Adrenal gland (tissue), 5 donors: ENCODE measurements around the gene SPATA2L.

ENCODE experiments used
- POLR2A ChIP-seq, 2 donors: fragments of 450-650 bp; IDR thresholded peaks; one replicate each; pipeline ENCODE4 v1.6.1; 2017; ENCODE audit warnings: antibody characterized with exemption in 2 of 2, mild to moderate bottlenecking in 2 of 2, moderate library complexity in 1 of 2
- TF ChIP-seq, protein P1 (sequence below), 6 experiments: fragments of 450-650 bp in 4 of 6; fragments of 200-600 bp in 2 of 6; sonication (generic) in 1 of 6; IDR thresholded peaks; 1 replicate in 5 of 6; 2 replicates in 1 of 6; pipeline versions ENCODE4 v1.5.1 to v1.8.0; 2016 to 2021; ENCODE audit warnings: antibody characterized with exemption in 6 of 6, mild to moderate bottlenecking in 2 of 6, moderate library complexity in 1 of 6
- donor health status: DM: no; HTN: no; CAD: no.

GRCh38 chr16:89708481-89708931 lies 7.0 kb upstream of the SPATA2L start:
- TF ChIP-seq POLR2A (IDR thresholded peaks at IDR 0.05) = no peak
- TF ChIP-seq, protein P1, sequence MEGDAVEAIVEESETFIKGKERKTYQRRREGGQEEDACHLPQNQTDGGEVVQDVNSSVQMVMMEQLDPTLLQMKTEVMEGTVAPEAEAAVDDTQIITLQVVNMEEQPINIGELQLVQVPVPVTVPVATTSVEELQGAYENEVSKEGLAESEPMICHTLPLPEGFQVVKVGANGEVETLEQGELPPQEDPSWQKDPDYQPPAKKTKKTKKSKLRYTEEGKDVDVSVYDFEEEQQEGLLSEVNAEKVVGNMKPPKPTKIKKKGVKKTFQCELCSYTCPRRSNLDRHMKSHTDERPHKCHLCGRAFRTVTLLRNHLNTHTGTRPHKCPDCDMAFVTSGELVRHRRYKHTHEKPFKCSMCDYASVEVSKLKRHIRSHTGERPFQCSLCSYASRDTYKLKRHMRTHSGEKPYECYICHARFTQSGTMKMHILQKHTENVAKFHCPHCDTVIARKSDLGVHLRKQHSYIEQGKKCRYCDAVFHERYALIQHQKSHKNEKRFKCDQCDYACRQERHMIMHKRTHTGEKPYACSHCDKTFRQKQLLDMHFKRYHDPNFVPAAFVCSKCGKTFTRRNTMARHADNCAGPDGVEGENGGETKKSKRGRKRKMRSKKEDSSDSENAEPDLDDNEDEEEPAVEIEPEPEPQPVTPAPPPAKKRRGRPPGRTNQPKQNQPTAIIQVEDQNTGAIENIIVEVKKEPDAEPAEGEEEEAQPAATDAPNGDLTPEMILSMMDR (IDR thresholded peaks at IDR 0.05) = no peak
